HG03521 (cell line): ENCODE data around the gene RPP21.

ENCODE experiments used
- ATAC-seq: cut with Tn5 transposase; IDR thresholded peaks from one replicate; pipeline ENCODE4 v1.9.1; 2021; ENCODE audit warnings: mild to moderate bottlenecking, moderate library complexity; ENCODE audit not compliant: unreplicated experiment

RPP21 gene

DNA sequence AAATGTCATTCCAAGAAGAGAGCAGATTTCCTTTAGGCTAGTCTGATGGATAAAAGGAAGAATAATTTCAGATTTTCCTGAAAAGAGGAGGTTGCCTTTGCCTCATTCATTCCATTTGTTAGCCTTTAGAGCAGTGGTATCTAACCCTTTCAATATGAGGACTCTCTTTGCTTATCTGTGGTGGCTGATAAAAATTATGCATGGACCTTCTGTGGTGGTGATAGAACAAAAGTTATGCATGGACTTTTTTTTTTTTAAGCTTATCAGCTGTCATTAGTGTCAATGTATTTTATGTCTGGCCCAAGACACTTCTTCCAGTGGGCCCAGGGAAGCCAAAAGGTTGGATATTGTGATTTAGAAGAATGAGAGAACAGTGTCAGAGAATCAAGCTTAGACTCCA, 16.6 kb upstream of the RPP21 start:
- no peak for ATAC-seq

- no peak for ATAC-seq
Observed at GRCh38 chr6:30329331-30329730, 15.6 kb upstream of the RPP21 start.

DNA sequence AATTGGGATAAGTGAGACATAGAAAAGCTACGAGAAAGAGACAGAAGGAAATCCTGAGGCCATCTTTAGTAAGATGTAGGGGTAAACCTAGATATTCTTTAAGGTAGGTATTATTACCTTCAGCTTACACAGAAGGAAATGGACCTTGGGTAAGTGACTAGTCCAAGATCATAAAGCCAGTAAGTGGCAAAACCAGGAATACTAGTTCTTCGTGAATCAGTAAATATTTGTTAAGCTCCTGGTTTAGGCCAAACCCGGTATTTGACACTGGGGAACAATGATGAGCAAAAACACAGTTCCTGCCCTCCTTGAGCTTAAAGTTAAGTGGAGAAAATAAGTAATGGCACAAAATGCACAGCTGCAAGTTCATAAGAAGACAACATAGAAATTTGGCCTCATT, 13.0 kb upstream of the RPP21 start:
- no peak for ATAC-seq

DNA sequence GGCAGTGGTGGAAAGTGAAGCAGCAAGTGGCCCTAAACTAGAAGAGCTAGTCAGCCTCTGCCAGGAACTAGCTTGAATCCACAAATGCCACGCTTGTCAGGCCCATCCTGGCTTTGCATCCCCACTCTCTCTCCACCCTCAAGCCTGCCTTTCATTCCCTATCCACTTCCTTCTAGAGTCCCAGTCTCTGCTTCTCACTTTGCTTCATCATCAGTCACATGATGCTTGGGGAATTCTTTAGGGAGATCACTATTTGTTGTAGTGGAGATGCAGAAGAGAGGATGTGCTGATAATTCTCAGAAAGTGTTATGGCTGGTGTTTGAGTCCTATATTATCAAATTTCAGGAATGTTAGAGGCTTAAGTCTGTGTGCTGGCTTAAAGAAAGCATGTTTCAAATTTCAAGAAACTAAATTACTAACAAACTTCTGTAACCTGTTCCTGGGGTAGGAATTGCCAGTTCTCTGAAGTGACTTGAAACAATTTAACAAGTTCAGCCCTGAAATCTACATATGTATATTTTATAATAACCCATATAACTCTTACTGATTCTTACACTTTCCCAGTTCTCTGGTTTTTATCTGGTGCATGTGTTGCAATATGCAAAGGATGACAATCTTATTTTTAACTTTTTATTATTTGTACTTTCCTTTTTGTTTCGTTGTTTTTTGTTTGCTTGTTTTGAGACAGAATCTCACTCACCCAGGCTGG, 10.7 kb upstream of the RPP21 start:
- no peak for ATAC-seq

DNA sequence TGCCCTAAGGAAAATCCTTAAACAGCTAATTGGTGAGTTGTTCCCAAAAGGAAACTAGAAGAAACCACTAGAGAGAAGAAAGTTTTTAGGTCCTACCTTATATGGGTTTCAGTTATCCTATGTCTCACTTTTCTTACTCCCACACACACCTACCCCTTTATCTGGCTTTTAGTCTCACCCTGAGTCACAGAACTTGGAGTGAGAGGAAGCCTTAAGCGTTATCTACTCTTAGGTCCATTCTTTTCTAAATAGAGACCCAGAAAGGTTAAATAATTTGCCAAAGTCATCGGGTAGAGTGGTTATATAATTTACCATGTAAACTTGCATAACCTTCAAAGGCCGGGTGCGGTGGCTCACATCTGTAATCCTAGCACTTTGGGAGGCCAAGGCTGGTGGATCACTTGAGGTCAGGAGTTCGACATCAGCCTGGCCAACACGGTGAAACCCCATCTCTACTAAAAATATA, 4.3 kb upstream of the RPP21 start:
- ATAC-seq, result no peak

DNA sequence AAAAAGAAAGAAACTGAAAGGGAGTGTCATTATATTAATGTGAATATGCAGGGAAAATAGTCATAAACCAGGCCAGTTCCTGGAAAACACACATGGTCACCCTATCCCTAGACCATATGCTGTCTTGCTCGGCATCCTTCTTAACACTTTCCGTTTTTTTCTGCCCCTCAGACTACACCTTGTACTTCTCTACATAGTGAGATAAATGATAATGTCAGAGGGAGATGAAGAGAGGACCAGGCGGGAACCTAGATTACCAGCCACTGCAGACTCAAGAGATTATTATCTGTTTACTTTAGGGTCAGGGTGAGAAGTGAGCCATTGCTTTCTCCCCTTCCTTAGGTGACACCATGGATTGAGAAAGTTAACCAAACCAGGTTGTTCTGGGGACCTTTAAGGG, 3.7 kb upstream of the RPP21 start:
- no peak for ATAC-seq

- no peak for ATAC-seq
Observed at GRCh38 chr6:30341728-30342127, 3.2 kb upstream of the RPP21 start.

GRCh38 chr6:30344191-30344867, 627 bp upstream of the RPP21 start:
- ATAC-seq, result peak; percentile 10

DNA sequence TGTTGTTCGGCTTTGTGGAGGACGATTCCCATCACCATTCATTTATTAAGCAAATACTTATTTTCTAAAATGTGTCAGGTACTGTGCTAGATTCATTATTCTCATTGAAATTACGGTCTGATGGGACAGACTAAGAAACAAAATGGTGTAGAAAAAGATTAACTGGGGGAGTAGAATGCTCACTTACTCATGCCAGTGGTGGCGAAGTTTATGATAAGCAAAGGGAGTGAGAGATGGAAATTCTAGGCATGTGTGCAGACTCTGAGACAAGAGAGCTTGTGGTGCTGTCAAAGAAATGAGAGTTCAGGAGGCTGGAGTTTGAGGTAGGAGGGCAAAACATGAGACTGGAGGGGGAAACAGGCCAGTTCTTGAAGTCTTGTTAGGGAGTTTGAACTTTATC, 896 bp downstream of the RPP21 start:
- ATAC-seq, result no peak

DNA sequence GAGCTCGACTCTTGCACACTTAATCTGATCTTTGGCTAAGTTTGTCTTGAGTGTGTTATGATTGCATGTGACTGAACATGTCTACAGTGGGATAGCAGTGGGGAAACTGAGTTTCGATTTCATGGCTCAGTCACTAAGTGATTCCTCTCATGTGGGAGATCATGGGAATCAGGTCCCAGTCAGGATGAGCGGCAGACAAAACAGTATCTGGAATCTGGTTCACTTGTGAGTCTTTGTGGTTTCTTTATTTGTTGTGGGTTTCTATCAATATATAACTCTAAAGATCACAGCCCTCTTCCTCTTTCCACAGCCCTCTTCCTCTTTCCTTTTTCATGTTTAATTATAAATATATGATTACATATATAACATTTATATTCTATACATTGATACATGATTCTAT, 4.0 kb downstream of the RPP21 start:
- ATAC-seq, result no peak

- no peak for ATAC-seq
Observed at GRCh38 chr6:30349421-30350177, 4.6 kb downstream of the RPP21 start.

DNA sequence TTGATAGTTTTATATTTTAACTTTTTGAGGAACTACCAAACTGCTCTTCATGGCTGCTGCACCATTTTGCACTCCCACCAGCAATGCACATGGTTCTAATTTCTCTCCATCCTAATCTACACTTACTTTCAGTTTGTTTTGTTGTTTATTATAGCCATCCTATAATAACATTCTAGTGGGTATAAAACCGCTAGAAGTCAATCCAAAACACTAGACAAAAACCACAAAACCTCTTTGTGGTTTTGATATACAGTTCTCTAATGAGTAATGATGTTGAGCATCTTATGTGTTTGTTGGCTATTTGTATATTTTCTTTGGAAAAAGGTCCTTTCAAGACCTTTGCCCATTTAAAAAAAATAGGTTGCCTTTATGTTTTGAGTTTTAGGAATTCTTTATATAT, 5.6 kb downstream of the RPP21 start:
- no peak for ATAC-seq

DNA sequence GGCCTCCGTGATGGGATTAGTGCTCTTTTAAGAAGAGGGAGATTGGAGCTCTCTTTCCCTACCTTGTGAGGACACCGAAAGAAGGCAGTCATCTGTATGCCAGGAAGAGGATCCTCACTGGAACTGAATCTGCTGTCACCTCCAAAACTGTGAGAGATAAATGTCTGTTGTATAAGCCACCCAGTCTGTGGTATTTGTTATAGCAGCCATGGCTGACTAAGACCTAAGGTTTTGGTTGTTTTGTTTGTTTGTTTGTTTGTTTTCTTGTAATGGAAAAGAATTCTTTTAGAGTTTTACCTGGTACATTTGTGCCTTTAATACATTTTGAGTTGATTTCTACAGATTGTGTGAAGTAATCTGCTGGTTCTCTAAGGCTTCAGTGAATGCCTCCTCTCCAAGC, 7.6 kb downstream of the RPP21 start:
- ATAC-seq, result no peak

- no peak for ATAC-seq
Observed at GRCh38 chr6:30355281-30355680, 10.3 kb downstream of the RPP21 start.

- no peak for ATAC-seq
Observed at GRCh38 chr6:30356536-30356935, 11.6 kb downstream of the RPP21 start.

GRCh38 chr6:30357678-30358540, 13.0 kb downstream of the RPP21 start:
- no peak for ATAC-seq

- no peak for ATAC-seq
Observed at GRCh38 chr6:30359276-30359675, 14.3 kb downstream of the RPP21 start.

- ATAC-seq, result no peak
Observed at GRCh38 chr6:30360139-30360538, 15.2 kb downstream of the RPP21 start.

DNA sequence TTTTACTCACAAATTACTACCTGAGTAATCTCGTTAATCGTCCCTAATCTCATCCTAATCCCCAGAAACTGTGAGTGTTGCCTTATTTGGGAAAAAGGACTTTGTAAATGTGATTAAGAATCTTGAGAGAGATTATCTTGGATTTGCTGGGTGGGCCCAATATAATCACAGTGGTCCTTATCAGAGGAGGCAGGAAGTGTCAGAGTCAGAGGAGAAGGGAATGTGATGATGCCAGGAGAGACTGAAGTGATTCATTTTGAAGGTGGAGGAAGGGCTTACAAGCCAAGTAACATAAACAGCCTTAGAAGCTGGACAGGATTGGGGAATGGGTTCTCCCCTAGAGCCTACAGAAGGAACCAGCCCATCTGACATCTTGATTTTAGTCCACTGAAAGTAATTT, 16.7 kb downstream of the RPP21 start:
- ATAC-seq, result no peak

DNA sequence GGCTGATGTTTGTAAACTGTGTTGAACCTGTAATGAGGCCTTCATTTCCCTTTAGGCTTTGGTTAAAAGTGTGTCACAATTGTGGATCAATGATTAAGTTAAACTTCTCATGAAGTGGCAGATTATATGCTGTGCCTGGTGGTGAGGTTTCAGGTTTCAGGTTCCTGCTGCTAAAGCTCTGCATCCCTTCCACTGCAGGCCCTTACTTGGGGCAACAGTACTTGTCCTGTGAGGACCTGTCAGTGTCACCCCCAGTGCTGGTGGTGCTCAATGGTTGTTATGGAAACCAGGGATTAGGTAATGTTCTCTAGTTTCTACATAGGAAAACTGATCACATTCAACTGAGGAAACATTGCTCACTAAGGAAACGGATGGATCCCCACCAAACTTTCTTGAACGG, 18.5 kb downstream of the RPP21 start:
- ATAC-seq, result no peak

GRCh38 chr6:30364591-30364990, 19.6 kb downstream of the RPP21 start:
- ATAC-seq, result no peak
